Neural progenitor cell (in vitro differentiated cells): ENCODE measurements around the gene SFMBT1.

Experiments
- EZH2 ChIP-seq: fragments of 200-600 bp; sonication (generic); IDR thresholded peaks from 2 replicates; pipeline ENCODE4 v1.6.1; 2017; ENCODE audit warnings: antibody characterized with exemption, mild to moderate bottlenecking, moderate library complexity
- TF ChIP-seq, protein P1 (sequence below): fragments of 200-600 bp; sonication (generic); IDR thresholded peaks from 2 replicates; pipeline ENCODE4 v1.5.1; 2017; ENCODE audit warnings: antibody characterized with exemption, mild to moderate bottlenecking

DNA sequence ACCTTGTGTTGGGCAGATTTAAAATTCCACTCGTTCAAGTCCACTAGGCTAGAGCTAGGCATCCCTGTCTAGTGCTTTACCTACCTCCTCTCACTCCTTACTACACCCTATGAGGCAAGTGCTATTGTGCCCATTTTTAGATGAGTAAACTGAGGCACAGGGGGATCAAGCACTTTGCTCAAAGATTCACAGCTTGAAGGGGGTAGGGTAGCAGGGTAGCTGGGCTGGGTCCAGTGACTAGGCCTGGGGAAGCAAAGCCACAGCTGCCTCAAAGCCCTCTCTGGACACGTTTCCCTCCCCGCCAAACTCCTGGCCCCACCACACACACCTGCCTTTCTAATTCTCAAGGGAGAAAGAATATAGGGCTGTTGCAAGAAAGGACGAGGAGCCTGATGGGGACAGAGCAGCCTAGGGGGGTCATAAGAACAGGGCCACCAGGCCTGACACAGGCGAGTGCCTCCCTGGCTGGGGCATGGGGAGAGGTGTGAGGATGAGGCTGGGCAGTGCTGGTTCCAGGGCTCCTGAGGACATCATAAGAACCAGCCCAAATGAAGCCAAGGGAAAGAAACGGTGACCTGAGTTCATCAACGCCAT is 34.8 kb upstream of the SFMBT1 start:
- TF ChIP-seq, protein P1, sequence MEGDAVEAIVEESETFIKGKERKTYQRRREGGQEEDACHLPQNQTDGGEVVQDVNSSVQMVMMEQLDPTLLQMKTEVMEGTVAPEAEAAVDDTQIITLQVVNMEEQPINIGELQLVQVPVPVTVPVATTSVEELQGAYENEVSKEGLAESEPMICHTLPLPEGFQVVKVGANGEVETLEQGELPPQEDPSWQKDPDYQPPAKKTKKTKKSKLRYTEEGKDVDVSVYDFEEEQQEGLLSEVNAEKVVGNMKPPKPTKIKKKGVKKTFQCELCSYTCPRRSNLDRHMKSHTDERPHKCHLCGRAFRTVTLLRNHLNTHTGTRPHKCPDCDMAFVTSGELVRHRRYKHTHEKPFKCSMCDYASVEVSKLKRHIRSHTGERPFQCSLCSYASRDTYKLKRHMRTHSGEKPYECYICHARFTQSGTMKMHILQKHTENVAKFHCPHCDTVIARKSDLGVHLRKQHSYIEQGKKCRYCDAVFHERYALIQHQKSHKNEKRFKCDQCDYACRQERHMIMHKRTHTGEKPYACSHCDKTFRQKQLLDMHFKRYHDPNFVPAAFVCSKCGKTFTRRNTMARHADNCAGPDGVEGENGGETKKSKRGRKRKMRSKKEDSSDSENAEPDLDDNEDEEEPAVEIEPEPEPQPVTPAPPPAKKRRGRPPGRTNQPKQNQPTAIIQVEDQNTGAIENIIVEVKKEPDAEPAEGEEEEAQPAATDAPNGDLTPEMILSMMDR: no peak
- no peak for TF ChIP-seq EZH2
